ENCODE measurements around the gene TBK1. TPM values are rescaled to one million over a fixed set of nuclear protein-coding genes. Genes with fewer than 3 reads are reported as not detected.

The TBK1 gene
- total RNA-seq, 2 donors from 2014 or later, result 14.8 to 21.0 TPM

DNA sequence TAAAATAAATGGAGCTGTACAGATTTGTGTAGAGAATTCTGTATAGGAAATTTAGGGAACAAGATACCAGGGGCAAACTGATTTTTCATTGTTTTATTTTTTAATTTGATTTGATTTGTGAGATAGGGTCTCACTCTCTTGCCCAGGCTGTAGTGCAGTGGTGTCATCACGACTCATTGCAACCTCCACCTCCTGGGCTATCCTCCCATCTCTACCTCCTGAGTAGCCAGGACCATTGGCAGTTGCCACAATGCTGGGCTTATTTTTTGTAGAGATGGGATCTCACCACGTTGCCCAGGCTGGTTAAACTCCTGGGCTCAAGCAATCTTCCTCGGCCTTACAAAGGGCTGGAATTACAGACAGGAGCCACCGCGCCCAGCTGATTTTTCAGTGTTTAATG, 18.0 kb upstream of the TBK1 start:
- intact Hi-C loops (cut with DNase I), result loop anchor here (10.0 kb wide), 1 partner anchor 61 kb away; no protein-coding TSS in a partner anchor
- H3K9me3 ChIP-seq, result no peaks in the 10 kb centered on the region
- H3K27me3 ChIP-seq, result no peaks in the 10 kb centered on the region
- no peak overlapping the region for H3K4me3 ChIP-seq
- TF ChIP-seq, protein P1, sequence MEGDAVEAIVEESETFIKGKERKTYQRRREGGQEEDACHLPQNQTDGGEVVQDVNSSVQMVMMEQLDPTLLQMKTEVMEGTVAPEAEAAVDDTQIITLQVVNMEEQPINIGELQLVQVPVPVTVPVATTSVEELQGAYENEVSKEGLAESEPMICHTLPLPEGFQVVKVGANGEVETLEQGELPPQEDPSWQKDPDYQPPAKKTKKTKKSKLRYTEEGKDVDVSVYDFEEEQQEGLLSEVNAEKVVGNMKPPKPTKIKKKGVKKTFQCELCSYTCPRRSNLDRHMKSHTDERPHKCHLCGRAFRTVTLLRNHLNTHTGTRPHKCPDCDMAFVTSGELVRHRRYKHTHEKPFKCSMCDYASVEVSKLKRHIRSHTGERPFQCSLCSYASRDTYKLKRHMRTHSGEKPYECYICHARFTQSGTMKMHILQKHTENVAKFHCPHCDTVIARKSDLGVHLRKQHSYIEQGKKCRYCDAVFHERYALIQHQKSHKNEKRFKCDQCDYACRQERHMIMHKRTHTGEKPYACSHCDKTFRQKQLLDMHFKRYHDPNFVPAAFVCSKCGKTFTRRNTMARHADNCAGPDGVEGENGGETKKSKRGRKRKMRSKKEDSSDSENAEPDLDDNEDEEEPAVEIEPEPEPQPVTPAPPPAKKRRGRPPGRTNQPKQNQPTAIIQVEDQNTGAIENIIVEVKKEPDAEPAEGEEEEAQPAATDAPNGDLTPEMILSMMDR (IDR thresholded peaks at IDR 0.05), result no peak
- H3K9ac ChIP-seq (ENCODE audit: low read depth in 2 of 2, low read length in 2 of 2), result no peak overlapping the region
- no peaks in the 10 kb centered on the region for H3K4me1 ChIP-seq
- H3K36me3 ChIP-seq, result peaks cover 11% of the 10 kb centered on the region
- no peak overlapping the region for H3K27ac ChIP-seq
- no peak for DNase-seq

DNA sequence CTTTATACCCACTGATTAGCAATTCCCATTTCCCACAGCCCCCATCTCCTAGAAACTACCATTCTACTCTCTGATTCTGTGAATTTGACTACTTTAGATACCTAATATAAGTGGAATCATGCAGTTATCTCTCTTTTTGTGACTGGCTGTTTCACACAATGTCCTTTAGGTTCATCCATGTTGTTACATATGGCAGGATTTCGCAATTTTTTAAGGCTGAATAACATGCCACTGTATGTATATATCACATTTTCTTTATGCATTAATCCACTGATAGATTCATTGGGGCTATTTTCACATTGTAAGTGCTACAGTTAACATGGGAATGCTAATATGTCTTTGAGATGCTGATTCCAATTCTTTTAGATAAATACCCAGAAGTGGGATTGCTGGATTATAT, 11.8 kb upstream of the TBK1 start:
- no peaks in the 10 kb centered on the region for H3K36me3 ChIP-seq
- no peaks in the 10 kb centered on the region for H3K4me1 ChIP-seq
- DNase-seq, result no peak
- intact Hi-C loops (cut with DNase I), result no loop called here
- TF ChIP-seq, protein P1 (IDR thresholded peaks at IDR 0.05), result no peak
- H3K4me3 ChIP-seq, result no peak overlapping the region
- H3K27me3 ChIP-seq, result no peaks in the 10 kb centered on the region
- no peak overlapping the region for H3K9ac ChIP-seq (ENCODE audit: low read depth in 2 of 2, low read length in 2 of 2)
- no peak overlapping the region for H3K27ac ChIP-seq
- H3K9me3 ChIP-seq, result no peaks in the 10 kb centered on the region

DNA sequence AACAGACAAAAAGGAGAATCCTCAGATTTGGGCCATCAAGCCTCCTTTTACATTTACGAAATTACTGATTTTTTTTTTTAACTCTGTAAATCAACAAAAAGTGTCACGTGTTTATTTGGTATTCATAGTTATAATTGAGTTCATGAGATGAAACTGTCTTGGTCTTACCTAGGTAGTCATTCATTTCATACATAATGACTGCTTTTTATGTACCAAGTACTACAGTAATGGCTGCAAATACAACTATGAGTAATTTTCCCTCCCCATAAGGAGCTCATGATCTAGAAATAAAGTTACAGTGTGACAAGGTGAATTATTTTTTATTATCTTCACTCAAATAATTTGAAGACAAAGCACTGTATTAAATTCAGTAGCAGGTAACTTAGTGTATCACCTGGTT, 6.4 kb upstream of the TBK1 start:
- DNase-seq, result no peak
- no peak overlapping the region for H3K4me3 ChIP-seq
- TF ChIP-seq, protein P1 (IDR thresholded peaks at IDR 0.05), result no peak
- H3K9me3 ChIP-seq, result no peaks in the 10 kb centered on the region
- no peak overlapping the region for H3K9ac ChIP-seq (ENCODE audit: low read depth in 2 of 2, low read length in 2 of 2)
- no peak overlapping the region for H3K27ac ChIP-seq
- intact Hi-C loops (cut with DNase I), result no loop called here
- H3K27me3 ChIP-seq, result no peaks in the 10 kb centered on the region
- H3K36me3 ChIP-seq, result no peaks in the 10 kb centered on the region
- H3K4me1 ChIP-seq, result no peaks in the 10 kb centered on the region

DNA sequence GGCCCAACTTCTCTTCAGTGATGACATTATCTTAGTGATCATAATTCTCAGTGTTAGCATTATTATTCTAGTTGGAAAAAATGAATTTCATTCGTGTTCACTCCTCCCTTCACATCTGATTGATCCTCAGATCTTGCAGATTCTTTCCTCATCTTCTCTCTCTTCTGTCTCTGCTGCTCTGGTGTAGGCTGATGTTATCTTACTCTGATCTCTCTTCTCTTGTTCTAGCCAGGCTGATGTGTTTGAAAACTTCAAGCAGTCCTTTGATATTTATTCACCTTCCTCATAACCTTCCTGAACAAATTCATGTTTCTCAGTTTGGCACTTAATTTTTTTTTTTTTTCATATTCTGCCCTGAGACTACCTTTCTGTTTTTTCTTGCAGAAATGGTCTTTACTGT, 5.6 kb upstream of the TBK1 start:
- H3K27me3 ChIP-seq, result no peaks in the 10 kb centered on the region
- H3K27ac ChIP-seq, result no peak overlapping the region
- H3K4me3 ChIP-seq, result no peak overlapping the region
- H3K4me1 ChIP-seq, result no peaks in the 10 kb centered on the region
- DNase-seq, result no peak
- intact Hi-C loops (cut with DNase I), result no loop called here
- H3K9me3 ChIP-seq, result no peaks in the 10 kb centered on the region
- TF ChIP-seq, protein P1 (IDR thresholded peaks at IDR 0.05), result no peak
- no peaks in the 10 kb centered on the region for H3K36me3 ChIP-seq
- no peak overlapping the region for H3K9ac ChIP-seq (ENCODE audit: low read depth in 2 of 2, low read length in 2 of 2)

DNA sequence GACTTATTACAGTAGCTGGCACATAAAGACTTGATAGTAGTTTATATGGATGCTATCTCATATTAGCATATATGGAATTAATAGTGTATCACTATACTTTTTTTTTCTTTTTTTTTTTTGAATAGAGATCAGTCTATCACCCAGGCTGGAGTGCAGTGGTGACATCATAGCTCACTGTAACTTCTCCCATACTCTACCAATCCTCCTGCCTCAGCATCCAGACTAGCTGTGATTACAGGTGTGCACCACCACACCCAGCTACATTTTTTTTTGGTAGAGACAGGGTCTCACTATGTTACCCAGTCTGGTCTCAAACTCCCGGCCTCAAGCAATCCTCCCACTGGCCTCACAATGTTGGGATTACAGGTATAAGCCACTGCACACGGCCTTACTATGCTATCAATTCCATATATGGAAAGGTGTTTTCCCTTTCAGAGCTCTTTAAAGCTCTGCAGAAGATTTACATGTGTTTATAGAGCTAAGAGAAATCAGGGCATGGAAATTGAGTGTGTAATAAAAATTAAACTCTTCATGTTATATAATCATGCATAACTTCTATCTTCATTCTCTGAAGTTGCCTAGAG, 1.8 kb upstream of the TBK1 start:
- intact Hi-C loops (cut with DNase I), result no loop called here
- H3K36me3 ChIP-seq, result no peaks in the 10 kb centered on the region
- no peak overlapping the region for H3K4me3 ChIP-seq
- no peaks in the 10 kb centered on the region for H3K27me3 ChIP-seq
- H3K27ac ChIP-seq, result no peak overlapping the region
- H3K9me3 ChIP-seq, result no peaks in the 10 kb centered on the region
- no peak overlapping the region for H3K9ac ChIP-seq (ENCODE audit: low read depth in 2 of 2, low read length in 2 of 2)
- DNase-seq, result no peak
- H3K4me1 ChIP-seq, result no peaks in the 10 kb centered on the region
- TF ChIP-seq, protein P1 (IDR thresholded peaks at IDR 0.05), result no peak

All from colonic mucosa (tissue), 4 donors.